SK-N-MC (cell line): ENCODE data around the gene KAZN.

Source experiments
- DNase-seq: peaks from one replicate; pipeline ENCODE4 v3.0.0-alpha.2; 2011; ENCODE audit warnings: low read depth, low spot score
- H3K27ac ChIP-seq: fragments of 200-600 bp; sonication (generic); 2 replicates; pipeline ENCODE4 v1.5.1; 2016; ENCODE audit warnings: mixed run types
- H3K36me3 ChIP-seq: fragments of 200-600 bp; sonication (generic); 2 replicates; pipeline ENCODE4 v1.6.1; 2017; ENCODE audit warnings: antibody characterized with exemption, low read length, mixed read lengths; ENCODE audit not compliant: insufficient read depth
- H3K4me3 ChIP-seq: fragments of 200-600 bp; sonication (generic); 2 replicates; pipeline ENCODE4 v1.5.1; 2016
- H3K9ac ChIP-seq: fragments of 200-600 bp; sonication (generic); 2 replicates; pipeline ENCODE4 v1.8.0; 2017; ENCODE audit warnings: mixed run types, mixed read lengths; ENCODE audit not compliant: insufficient read length
- H3K9me3 ChIP-seq: fragments of 200-600 bp; sonication (generic); 2 replicates; pipeline ENCODE4 v1.6.1; 2017; ENCODE audit warnings: low read depth, mild to moderate bottlenecking, antibody characterized with exemption, low read length, moderate library complexity, mixed read lengths
- EZH2 ChIP-seq: fragments of 200-600 bp; sonication (generic); IDR thresholded peaks from one replicate; pipeline ENCODE4 v1.6.1; 2017; ENCODE audit warnings: antibody characterized with exemption
- FOXP2 ChIP-seq: optimal IDR thresholded peaks from 2 replicates; pipeline ENCODE3; 2011; ENCODE audit warnings: mild to moderate bottlenecking, moderate library complexity; ENCODE audit not compliant: insufficient read depth; ENCODE audit errors: extremely low read length, control extremely low read depth
- POLR2AphosphoS5 ChIP-seq: IDR thresholded peaks from 2 replicates; pipeline ENCODE4 v1.6.1; 2012; ENCODE audit warnings: mild to moderate bottlenecking, low read depth, low read length, borderline replicate concordance

KAZN gene

GRCh38 chr1:14615549-14616218, 17.2 kb downstream of the KAZN start:
- H3K36me3 ChIP-seq = no peaks in the 10 kb centered on the region
- no peaks in the 10 kb centered on the region for H3K9me3 ChIP-seq
- H3K27ac ChIP-seq = no peak overlapping the region
- no peak overlapping the region for H3K4me3 ChIP-seq
- no peak for DNase-seq
- no peak overlapping the region for H3K9ac ChIP-seq
- TF ChIP-seq EZH2 = no peak
- TF ChIP-seq FOXP2 = no peak
- no peak for TF ChIP-seq POLR2AphosphoS5

DNA sequence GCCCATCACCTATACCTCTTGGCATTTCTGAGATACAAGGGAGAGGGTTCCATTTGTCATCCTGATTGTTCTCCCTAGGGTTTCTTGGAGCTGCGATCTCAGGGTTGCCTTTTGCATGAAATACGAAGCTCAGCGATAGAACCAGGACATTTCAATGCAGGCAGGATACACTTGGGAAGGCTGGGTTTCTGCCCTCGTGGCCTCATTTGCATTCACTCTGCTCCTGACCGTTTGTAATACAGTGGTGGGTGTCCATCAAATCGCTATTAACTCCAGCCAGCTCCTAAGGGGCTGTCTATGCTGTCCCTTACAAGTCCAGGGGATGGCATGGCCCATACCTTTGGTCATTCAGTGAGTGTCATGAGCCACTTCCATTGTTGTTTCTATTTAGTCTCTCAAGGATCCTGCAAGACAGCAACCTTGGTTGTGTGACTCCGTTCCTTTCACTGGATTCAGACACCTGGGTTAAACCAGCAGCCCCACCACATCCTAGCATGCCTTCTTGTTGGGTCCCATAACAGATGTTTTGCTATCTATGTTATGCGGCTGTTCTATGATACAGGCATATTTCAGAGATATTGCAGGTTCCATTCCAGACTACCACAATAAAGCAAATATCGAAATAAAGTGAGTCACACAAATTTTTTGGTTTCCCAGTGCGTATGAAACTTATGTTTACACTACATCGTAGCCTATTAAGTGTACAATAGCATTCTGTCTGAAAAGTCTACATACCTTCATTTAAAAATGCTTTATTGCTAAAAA, 18.3 kb downstream of the KAZN start:
- Histone ChIP-seq H3K9me3 (no peaks in the 10 kb centered on the region), H3K4me3 (no peak overlapping the region), H3K27ac (no peak overlapping the region), H3K36me3 (no peaks in the 10 kb centered on the region), H3K9ac (no peak overlapping the region)
- DNase-seq = no peak
- TF ChIP-seq POLR2AphosphoS5 (no peak), FOXP2 (no peak), EZH2 (no peak)

- TF ChIP-seq POLR2AphosphoS5 (no peak), EZH2 (no peak), FOXP2 (no peak)
- Histone ChIP-seq H3K27ac (no peak overlapping the region), H3K4me3 (no peak overlapping the region), H3K9me3 (no peaks in the 10 kb centered on the region), H3K9ac (no peak overlapping the region), H3K36me3 (no peaks in the 10 kb centered on the region)
- DNase-seq = no peak
These were observed 19.3 kb downstream of the KAZN start for GRCh38 chr1:14617791-14618190.

DNA sequence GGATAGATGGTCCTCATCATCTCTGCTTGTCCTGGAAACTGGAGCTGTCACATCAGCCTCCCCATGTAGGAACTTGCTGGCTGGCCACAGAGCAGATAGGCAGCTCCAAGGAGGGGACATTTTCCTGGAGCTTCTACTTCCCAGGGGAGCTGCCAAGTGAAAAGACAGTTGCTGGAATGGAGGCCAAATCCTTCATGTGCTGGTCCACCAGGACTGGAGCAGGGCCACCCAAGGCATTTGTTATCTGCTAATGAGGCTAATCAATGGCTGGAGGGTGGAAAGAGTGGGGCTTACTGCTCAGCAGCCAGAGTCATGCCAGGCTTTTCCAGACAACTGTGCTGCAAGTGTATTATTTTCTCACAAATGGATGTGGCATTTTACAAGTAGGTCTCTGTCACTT, 22.5 kb downstream of the KAZN start:
- TF ChIP-seq EZH2 (no peak), FOXP2 (no peak), POLR2AphosphoS5 (no peak)
- no peak overlapping the region for H3K4me3 ChIP-seq
- DNase-seq = no peak

GRCh38 chr1:14623090-14623489, 24.6 kb downstream of the KAZN start:
- H3K9me3 ChIP-seq = no peaks in the 10 kb centered on the region
- TF ChIP-seq POLR2AphosphoS5 = no peak
- TF ChIP-seq EZH2 = no peak
- TF ChIP-seq FOXP2 = no peak
- H3K36me3 ChIP-seq = no peaks in the 10 kb centered on the region
- DNase-seq = no peak
- H3K27ac ChIP-seq = no peak overlapping the region
- no peak overlapping the region for H3K9ac ChIP-seq
- no peak overlapping the region for H3K4me3 ChIP-seq

More for the DNA sequence above, 22.5 kb downstream of the KAZN start:
- H3K27ac ChIP-seq = no peak overlapping the region
- H3K36me3 ChIP-seq = no peaks in the 10 kb centered on the region
- H3K9me3 ChIP-seq = no peaks in the 10 kb centered on the region
- no peak overlapping the region for H3K9ac ChIP-seq

- DNase-seq = no peak
- TF ChIP-seq EZH2 = no peak
- no peak for TF ChIP-seq POLR2AphosphoS5
- TF ChIP-seq FOXP2 = no peak
- Histone ChIP-seq H3K4me3 (no peak overlapping the region), H3K9ac (no peak overlapping the region), H3K9me3 (no peaks in the 10 kb centered on the region), H3K36me3 (no peaks in the 10 kb centered on the region), H3K27ac (no peak overlapping the region)
These were observed 26.5 kb downstream of the KAZN start for GRCh38 chr1:14624941-14625340.

- Histone ChIP-seq H3K27ac (no peak overlapping the region), H3K36me3 (no peaks in the 10 kb centered on the region), H3K4me3 (no peak overlapping the region), H3K9me3 (no peaks in the 10 kb centered on the region), H3K9ac (no peak overlapping the region)
- no peak for DNase-seq
- TF ChIP-seq FOXP2 = no peak
- TF ChIP-seq POLR2AphosphoS5 = no peak
- TF ChIP-seq EZH2 = no peak
These were observed 27.1 kb downstream of the KAZN start for GRCh38 chr1:14625572-14625971.

DNA sequence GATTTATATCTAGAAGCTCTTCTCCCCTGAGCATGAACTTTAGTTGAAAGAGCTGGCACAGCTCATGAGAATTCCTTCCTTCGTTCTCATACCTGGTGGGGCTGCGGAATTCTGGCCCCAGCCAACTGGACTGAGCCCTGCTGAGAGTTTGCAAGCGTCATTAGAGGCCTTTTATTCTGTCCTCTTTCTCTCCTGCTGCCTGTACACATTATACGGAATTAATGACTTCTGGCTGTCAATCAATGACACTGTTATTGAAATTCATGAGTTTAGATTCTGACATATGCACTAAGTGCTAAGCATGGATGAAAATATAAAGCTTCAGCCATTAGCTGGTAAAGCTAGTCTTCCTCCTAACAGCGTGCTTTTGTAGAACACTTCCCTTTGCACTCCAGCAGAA, 27.5 kb downstream of the KAZN start:
- Histone ChIP-seq H3K9me3 (no peaks in the 10 kb centered on the region), H3K4me3 (no peak overlapping the region), H3K36me3 (no peaks in the 10 kb centered on the region), H3K9ac (no peak overlapping the region), H3K27ac (no peak overlapping the region)
- DNase-seq = no peak
- no peak for TF ChIP-seq EZH2
- no peak for TF ChIP-seq POLR2AphosphoS5
- no peak for TF ChIP-seq FOXP2
